Testis (tissue), 3 donors: ENCODE results near the gene ZMIZ1. TPM values are rescaled to one million over a fixed set of nuclear protein-coding genes. Genes with fewer than 3 reads are reported as not detected.
"Not testable (repeated sequence)": the region's sequence is repeated elsewhere in the genome, so short reads cannot be mapped to it uniquely, and the experiment has no call there.

Experiments used
- DNase-seq: peaks from one replicate; pipeline ENCODE4 v3.0.0-alpha.2; 2019
- H3K27ac ChIP-seq, 2 donors: fragments of 200-600 bp; sonication (generic); one replicate each; pipeline ENCODE4 v1.5.1; 2019
- H3K27me3 ChIP-seq: fragments of 200-600 bp; sonication (generic); one replicate; pipeline ENCODE4 v1.5.1; 2019
- H3K36me3 ChIP-seq: fragments of 200-600 bp; sonication (generic); one replicate; pipeline ENCODE4 v1.5.1; 2017; ENCODE audit warnings: low read depth; ENCODE audit errors: missing control alignments
- H3K4me1 ChIP-seq: fragments of 200-600 bp; sonication (generic); one replicate; pipeline ENCODE4 v1.5.1; 2019
- H3K4me3 ChIP-seq, 2 donors: fragments of 200-600 bp; sonication (generic); one replicate each; pipeline ENCODE4 v1.5.1; 2017 to 2019
- H3K9me3 ChIP-seq: fragments of 200-600 bp; sonication (generic); one replicate; pipeline ENCODE4 v1.5.1; 2017
- CTCF ChIP-seq, 3 experiments: fragments of 450-650 bp in 2 of 3; fragments of 200-600 bp in 1 of 3; sonication (generic) in 1 of 3; IDR thresholded peaks; one replicate each; pipeline ENCODE4 v1.5.1; 2016 to 2019; ENCODE audit warnings: antibody characterized with exemption in 3 of 3, mild to moderate bottlenecking in 2 of 3, moderate library complexity in 1 of 3
- POLR2A ChIP-seq: fragments of 450-650 bp; IDR thresholded peaks from one replicate; pipeline ENCODE4 v1.6.1; 2017; ENCODE audit warnings: antibody characterized with exemption, mild to moderate bottlenecking, moderate library complexity
- WGBS, 2 donors: methylation state at CpG; one replicate each; pipeline ENCODE4 v1.1.5; 2018; 5-methylcytosine and 5-hydroxymethylcytosine counted together
- intact Hi-C: fragments of 100-400 bp; cut with DNase I; formaldehyde crosslinking; loops from one replicate; pipeline ENCODE4 v1.15.1; 2023; ENCODE audit warnings: low total_unique reads
- polyA plus RNA-seq: library from polyadenylated mRNA; stranded (reverse); fragments of 350-450 nt; fragmentation: Illumina TruSeq; extraction: RNeasy Lipid Tissue Mini Kit (QIAGEN cat#74804); gene quantifications from one replicate; pipeline ENCODE4 v1.2.3, GENCODE V29; 2014; ENCODE audit warnings: low read depth, low replicate concordance; ENCODE audit not compliant: insufficient read depth
- total RNA-seq, 2 donors: library from RNA; depleted of rRNA; stranded (reverse); fragments of >200 nt; gene quantifications; one replicate each; pipeline ENCODE4 v1.2.3, GENCODE V29; 2016

Gene ZMIZ1
- total and polyA plus RNA-seq, 3 donors from 2014 or later: 15.2 to 22.0 (median 18.8) TPM

GRCh38 chr10:79277579-79278269, 209.0 kb downstream of the ZMIZ1 start:
- H3K4me3 ChIP-seq: no peak overlapping the region
- H3K27ac ChIP-seq: no peak overlapping the region
- no peak for DNase-seq
- peaks cover 21% of the 10 kb centered on the region for H3K4me1 ChIP-seq
- intact Hi-C loops: no loop called here
- no peak for TF ChIP-seq CTCF (IDR thresholded peaks at IDR 0.05)
- TF ChIP-seq POLR2A: no peak
- H3K36me3 ChIP-seq: no peaks in the 10 kb centered on the region
- no peaks in the 10 kb centered on the region for H3K27me3 ChIP-seq
- H3K9me3 ChIP-seq: no peaks in the 10 kb centered on the region
- 84 to 91% methylated on average over 11 to 13 of the region's 13 CpGs for WGBS, 2 donors

GRCh38 chr10:79279047-79279446, 210.3 kb downstream of the ZMIZ1 start:
- H3K36me3 ChIP-seq, intact Hi-C loops: not testable (repeated sequence)
- peaks cover 15% of the 10 kb centered on the region for H3K4me1 ChIP-seq

DNA sequence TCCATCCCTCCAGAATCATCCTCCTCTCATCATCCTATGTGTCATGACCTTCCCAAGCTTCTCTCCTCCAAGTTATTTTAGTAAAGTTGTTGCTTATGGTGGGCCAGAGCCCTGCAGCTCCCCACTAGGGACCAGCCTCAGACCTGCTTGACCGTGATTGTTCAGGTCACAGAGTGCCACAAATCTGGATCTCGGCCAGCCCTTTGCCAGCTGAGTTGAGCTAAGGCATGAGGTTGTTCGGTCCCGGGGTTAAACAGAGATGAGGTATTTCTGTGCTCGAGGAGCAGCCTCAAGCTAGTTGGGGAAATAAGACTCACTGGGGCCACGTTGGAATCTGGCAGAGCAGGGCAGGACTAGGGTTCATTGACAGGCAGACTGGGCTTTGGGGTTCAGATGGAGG, 212.2 kb downstream of the ZMIZ1 start:
- no peak overlapping the region for H3K4me3 ChIP-seq
- H3K27ac ChIP-seq: no peak overlapping the region
- H3K9me3 ChIP-seq: no peaks in the 10 kb centered on the region
- no peaks in the 10 kb centered on the region for H3K27me3 ChIP-seq
- TF ChIP-seq CTCF (IDR thresholded peaks at IDR 0.05): no peak
- no peak for TF ChIP-seq POLR2A
- intact Hi-C loops: no loop called here
- H3K4me1 ChIP-seq: peaks cover 5% of the 10 kb centered on the region
- DNase-seq: no peak
- WGBS, 2 donors: 84 to 93% methylated on average over 6 of the region's 6 CpGs
- no peaks in the 10 kb centered on the region for H3K36me3 ChIP-seq

More at GRCh38 chr10:79279047-79279446, 210.3 kb downstream of the ZMIZ1 start:
- H3K27me3 ChIP-seq, DNase-seq, H3K9me3 ChIP-seq, H3K4me3 ChIP-seq, H3K27ac ChIP-seq: not testable (repeated sequence)
- WGBS, 2 donors: 93% methylated on average over 23 of the region's 33 CpGs; no CpG with 5 or more reads in 1 of the 2 donors

DNA sequence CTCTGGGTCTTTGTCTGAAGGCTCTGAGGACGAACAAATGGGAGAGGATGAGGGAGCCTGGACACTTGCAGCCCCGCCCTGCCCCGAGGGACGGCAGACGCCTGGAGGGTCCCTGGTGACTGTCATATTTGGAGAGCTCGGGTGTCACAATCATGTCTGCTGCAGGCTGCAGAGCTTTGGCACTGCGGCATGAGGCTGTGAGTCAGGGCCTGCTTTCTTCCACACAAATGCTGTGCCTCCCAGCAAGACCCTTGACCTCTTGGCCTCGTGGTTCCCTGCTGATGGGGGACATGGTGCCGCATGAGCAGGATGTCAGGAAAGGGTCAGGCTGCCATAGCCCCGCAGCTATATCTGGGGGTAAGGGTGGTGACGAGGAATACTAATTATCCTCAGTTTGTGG, 213.6 kb downstream of the ZMIZ1 start:
- TF ChIP-seq CTCF (IDR thresholded peaks at IDR 0.05): no peak
- TF ChIP-seq POLR2A: no peak
- Histone ChIP-seq H3K27ac (no peak overlapping the region), H3K27me3 (no peaks in the 10 kb centered on the region), H3K4me3 (no peak overlapping the region), H3K4me1 (peaks cover 15% of the 10 kb centered on the region), H3K9me3 (no peaks in the 10 kb centered on the region), H3K36me3 (no peaks in the 10 kb centered on the region)
- 64 to 87% methylated on average over 7 to 11 of the region's 11 CpGs for WGBS, 2 donors
- intact Hi-C loops: no loop called here
- DNase-seq: no peak

- TF ChIP-seq POLR2A (no peak), CTCF (IDR thresholded peaks at IDR 0.05) (no peak)
- no peaks in the 10 kb centered on the region for H3K36me3 ChIP-seq
- no peaks in the 10 kb centered on the region for H3K9me3 ChIP-seq
- H3K27ac ChIP-seq: no peak overlapping the region
- intact Hi-C loops: no loop called here
- no peak for DNase-seq
- no peak overlapping the region for H3K4me3 ChIP-seq
- H3K27me3 ChIP-seq: no peaks in the 10 kb centered on the region
- peaks cover 15% of the 10 kb centered on the region for H3K4me1 ChIP-seq
- 91 to 96% methylated on average over 3 of the region's 3 CpGs for WGBS, 2 donors
Measured at GRCh38 chr10:79283616-79284015, 214.8 kb downstream of the ZMIZ1 start.
